Activated naive CD8-positive, alpha-beta T cell treated with anti-CD3 and anti-CD28 coated beads, Interleukin-2, amount 50 U/mL, for 16 hours (primary cell): ENCODE results near the gene AK9.
"Not testable (repeated sequence)": the region's sequence is repeated elsewhere in the genome, so short reads cannot be mapped to it uniquely, and the experiment has no call there.

Experiments
- DNase-seq: peaks from one replicate; pipeline ENCODE4 v3.0.0-alpha.2; 2020; ENCODE audit warnings: low read depth, low spot score

AK9 gene

DNA sequence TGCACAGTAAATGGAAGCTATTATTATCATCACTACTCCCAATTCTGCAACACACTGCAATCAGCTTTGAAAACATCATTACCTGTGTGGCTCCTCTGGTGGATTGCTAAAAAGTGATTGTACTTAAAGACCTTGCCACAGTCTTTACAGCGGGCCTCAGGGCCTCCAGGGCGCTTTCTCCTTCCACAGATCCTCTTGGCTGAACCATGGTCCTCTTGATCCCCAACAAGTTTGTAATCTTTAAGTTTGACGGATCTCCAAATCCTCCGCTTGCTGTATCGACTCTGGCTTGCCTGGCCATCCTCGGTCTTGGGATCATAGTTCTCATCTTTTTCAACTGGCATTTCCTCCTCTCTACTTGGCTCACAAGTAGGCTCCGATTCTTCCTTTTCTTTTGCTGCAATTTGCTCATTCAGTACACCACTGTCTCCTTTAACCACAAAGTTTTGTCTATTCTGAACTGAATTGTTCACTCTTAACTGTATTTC, 210.0 kb downstream of the AK9 start:
- DNase-seq = no peak

- DNase-seq = no peak
Observed at GRCh38 chr6:109478841-109479624, 212.0 kb downstream of the AK9 start.

- DNase-seq = no peak
Observed at GRCh38 chr6:109478222-109478805, 212.7 kb downstream of the AK9 start.

- DNase-seq = no peak
Observed at GRCh38 chr6:109477725-109478124, 213.3 kb downstream of the AK9 start.

GRCh38 chr6:109477184-109477583, 213.8 kb downstream of the AK9 start:
- DNase-seq = no peak

DNA sequence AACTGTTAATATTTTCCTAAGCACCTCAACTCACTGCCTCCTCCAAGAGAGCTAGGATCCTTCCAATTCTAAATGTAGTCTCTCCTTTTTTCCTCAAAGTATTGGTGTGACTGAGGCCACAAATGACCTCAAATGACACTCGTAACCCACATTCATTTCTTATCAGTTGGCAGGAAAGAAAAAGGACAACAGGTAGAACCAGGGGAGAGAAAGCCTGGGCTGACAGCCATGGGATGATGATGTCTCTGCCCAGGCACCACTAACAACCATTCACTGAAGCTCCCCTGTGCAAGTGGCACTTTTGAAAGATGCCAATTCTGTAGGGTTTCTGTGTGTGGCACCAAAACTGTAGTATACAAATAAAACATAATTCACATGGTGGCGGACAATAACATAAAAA, 215.4 kb downstream of the AK9 start:
- no peak for DNase-seq

DNA sequence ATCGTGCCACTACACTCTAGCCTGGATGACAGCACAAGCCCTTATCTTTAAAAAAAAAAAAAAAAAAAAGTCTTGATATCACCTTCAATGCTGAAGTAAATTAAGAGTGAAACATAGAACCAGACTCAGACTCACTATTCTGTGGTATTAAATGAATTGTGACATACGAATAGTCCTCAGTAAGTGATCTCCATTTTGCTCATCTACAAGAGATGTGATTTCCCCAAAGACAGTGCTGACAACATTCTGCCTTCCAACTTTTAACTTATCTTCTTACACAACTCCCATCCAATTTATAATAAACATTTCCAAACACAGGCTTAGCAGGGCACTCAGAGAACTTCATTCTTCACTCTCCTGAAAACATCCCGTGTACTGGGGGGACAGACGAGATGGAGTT, 216.0 kb downstream of the AK9 start:
- no peak for DNase-seq

GRCh38 chr6:109473120-109473519, 217.9 kb downstream of the AK9 start:
- no peak for DNase-seq

- no peak for DNase-seq
Observed at GRCh38 chr6:109472132-109472995, 218.6 kb downstream of the AK9 start.

GRCh38 chr6:109471105-109471810, 219.7 kb downstream of the AK9 start:
- DNase-seq = no peak

GRCh38 chr6:109469591-109470189, 221.3 kb downstream of the AK9 start:
- DNase-seq = no peak

DNA sequence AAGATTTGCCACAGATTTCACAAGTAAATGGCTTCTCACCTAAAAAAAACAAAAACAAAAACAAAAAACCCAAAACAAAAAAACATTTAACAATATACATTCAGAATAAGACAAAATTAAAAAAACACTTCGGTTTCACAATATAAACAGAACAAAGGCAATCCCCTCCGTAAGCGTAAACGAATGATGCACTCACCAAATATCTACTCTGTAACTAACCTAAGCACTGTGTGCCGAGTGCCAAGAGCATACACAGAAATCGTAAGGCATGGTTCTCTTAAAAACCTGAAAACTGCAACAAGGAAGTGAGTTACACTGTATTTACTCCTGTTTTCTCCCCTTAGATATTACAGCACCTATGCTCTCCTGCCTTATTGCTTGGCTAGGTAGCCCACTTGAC, 223.3 kb downstream of the AK9 start:
- no peak for DNase-seq

DNA sequence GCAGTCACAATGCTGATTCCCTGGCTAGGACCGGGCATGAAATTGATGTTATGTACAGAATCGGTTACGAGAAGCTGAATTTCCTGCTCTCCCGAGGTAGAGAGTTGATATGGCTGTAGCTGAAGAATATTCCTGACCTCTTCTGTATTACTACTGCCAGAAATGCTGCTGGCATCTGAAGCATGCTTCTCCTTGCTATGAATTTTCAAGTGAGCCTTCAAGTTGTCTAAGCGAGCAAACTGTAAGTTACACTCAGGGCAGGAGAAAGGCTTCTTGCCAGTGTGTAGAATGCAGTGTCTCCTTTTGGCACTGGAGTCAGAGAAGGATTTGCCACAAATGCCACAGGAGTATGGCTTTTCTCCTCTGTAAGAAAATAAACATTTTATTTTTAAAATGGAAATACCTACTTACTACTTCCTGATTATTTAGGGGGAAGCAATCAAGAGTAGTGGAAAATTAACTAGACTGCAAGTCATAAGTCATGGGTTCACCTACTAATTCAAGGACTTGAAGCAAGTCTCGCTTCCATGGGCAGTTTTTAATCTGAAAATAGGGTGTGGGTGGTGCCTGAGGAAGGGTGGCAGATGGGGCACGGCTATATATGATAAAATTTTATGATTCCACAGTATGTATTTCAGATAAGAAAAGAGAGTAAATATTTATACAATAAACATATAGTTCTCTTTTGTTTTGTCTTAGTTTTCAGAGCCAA, 224.6 kb downstream of the AK9 start:
- DNase-seq = no peak

- no peak for DNase-seq
Observed at GRCh38 chr6:109465772-109466171, 225.2 kb downstream of the AK9 start.

DNA sequence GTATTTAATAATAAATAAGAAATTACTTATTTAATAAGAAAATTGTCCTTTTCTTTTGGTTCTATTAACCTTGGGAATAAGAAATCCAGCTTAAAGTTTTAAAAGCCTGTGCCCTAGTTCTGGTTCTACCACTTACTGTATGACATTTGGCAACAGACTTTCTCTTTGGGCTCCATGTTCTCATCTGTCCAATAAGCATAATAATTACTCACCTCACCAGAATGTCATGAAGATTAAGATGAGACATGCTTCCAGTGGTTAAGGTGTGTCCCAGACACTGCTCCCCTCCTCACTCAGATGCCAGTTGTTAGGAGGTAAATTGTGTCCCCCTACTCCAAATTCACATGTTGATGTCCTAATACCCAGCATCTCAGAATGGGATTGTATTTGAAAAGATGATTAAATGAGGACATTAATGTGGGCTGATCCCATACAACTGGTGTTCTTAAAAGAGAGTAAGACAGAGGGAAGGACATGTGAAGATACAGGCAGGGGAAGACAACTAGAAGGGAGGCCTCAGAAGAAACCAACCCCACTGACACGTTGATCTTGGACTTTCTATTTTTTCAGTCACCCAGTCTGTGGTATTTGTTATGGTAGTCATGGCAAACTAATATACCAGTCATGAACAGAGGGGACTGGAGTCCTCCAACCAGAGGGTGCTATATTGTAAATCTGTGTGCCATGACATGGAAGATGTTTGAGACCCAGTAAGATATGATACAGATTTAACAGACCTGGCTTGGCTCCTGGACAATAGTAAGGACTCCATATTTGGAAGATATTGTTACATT, 229.1 kb downstream of the AK9 start:
- no peak for DNase-seq

DNA sequence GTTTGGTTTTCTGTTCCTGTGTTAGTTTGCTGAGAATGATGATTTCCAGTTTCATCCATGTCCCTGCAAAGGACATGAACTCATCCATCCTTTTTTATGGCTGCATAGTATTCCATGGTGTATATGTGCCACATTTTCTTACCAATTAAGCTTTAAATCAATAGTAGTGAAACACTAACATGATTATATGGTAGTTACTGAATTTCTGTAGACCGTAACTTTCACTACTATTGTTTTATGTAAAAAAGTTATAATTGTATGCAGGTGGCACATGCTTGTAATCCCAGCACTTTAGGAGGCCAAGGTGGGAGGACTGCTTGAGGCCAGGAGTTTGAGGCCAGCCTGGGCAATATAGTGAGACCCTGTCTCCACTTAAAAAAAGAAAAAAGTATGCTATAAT, 229.8 kb downstream of the AK9 start:
- not testable (repeated sequence) for DNase-seq

DNA sequence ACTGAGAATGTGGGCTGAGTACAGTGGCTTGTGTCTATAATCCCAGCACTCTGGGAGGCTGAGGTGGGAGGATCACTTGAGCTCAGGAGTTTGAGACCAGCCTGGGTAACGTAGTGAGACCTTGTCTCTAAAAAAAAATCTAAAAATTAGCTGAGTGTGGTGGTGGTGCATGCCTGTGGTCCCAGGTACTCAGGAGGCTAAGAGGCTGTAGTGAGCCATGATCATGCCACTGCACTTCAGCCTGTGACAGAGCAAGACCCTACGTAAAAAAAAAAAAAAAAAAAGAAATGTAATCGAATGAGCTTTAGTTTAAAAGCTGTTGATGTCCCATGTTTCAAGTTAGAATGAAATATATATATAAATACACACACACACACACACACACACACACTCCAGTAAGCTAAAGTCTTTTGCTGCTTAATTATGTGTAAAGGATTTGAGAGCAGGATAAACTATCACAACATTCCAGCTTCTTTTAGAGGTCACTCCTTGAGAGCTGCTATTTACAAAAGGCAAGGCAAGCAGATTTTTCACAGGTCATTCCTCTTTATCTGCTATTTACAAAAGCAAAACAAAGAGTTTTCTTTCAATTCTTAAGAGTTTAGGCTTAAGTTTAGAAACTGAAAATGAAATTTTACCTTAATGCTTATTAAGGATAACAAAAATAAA, 230.7 kb downstream of the AK9 start:
- DNase-seq = no peak

DNA sequence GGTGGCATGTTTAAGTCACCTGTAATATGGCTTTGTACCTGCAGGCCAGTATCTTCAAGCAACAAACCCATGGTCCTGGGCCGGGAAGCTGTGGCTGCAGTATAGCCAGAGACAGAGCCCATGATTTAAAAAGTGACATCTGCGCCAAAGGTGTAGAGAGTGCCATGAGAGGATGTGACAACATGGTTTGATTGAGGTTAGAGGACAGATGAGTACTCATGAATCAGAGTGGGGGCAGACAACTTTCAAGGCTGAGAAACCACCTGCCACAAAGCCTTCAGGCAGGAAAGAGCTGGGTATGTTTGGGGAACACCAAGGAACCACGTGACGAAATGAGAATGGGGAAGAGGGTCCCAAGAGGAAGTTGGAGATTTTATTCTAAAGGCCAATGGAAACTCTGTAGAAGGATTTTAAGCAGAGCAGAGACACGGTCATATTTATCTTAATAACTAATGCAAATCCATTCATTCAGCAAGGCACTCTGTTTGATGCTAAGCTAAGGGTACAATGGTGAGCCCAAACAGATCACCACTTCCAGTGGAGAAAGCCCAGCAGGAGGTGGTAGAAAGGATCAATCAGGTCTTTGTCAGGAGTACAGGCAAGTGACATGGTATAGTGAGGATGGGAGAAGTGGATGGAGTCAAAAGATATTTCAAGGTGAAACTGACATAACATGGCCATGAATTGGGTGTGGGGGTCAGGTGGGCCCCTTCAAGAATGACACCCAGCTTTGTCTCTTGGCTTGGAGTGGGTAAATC, 232.0 kb downstream of the AK9 start:
- DNase-seq = no peak
